GM23338 (cell line): ENCODE results near the gene BNIPL. TPM values are rescaled to one million over a fixed set of nuclear protein-coding genes. Genes with fewer than 3 reads are reported as not detected.

Source experiments
- ATAC-seq: fragments of 200-7000 bp; cut with Tn5 transposase; 3 replicates; pipeline ENCODE4 v1.9.1; 2020
- DNase-seq: peaks from one replicate; pipeline ENCODE4 v3.0.0-alpha.2; 2015; ENCODE audit warnings: low spot score
- H2AFZ ChIP-seq: fragments of 200-600 bp; sonication (generic); 2 replicates; pipeline ENCODE4 v1.8.0; 2016; ENCODE audit warnings: antibody characterized with exemption, mild to moderate bottlenecking, moderate library complexity
- H3F3A ChIP-seq: fragments of 200-600 bp; sonication (generic); replicated peaks from 2 replicates; pipeline ENCODE4 v1.8.0; 2017; ENCODE audit warnings: antibody characterized with exemption, mixed run types, low read depth
- H3K27ac ChIP-seq: fragments of 200-600 bp; sonication (generic); 2 replicates; pipeline ENCODE4 v1.6.1; 2016; ENCODE audit warnings: low read depth
- H3K27me3 ChIP-seq: fragments of 200-600 bp; sonication (generic); 2 replicates; pipeline ENCODE4 v1.8.0; 2016; ENCODE audit warnings: mild to moderate bottlenecking, mixed run types, moderate library complexity; ENCODE audit not compliant: insufficient read depth
- H3K36me3 ChIP-seq: fragments of 200-600 bp; sonication (generic); 2 replicates; pipeline ENCODE4 v1.8.0; 2016; ENCODE audit warnings: mild to moderate bottlenecking; ENCODE audit not compliant: insufficient read depth
- H3K4me1 ChIP-seq: fragments of 200-600 bp; sonication (generic); 2 replicates; pipeline ENCODE4 v1.8.0; 2016; ENCODE audit warnings: mild to moderate bottlenecking, moderate library complexity; ENCODE audit not compliant: insufficient read depth
- H3K4me2 ChIP-seq: fragments of 200-600 bp; sonication (generic); 2 replicates; pipeline ENCODE4 v1.7.1; 2017; ENCODE audit warnings: mixed run types
- H3K4me3 ChIP-seq: fragments of 200-600 bp; sonication (generic); 2 replicates; pipeline ENCODE4 v1.6.1; 2016; ENCODE audit warnings: mixed run types
- H3K79me2 ChIP-seq: fragments of 200-600 bp; sonication (generic); replicated peaks from 2 replicates; pipeline ENCODE4 v1.8.0; 2017; ENCODE audit warnings: mild to moderate bottlenecking; ENCODE audit not compliant: insufficient read depth
- H3K9me2 ChIP-seq: fragments of 200-600 bp; sonication (generic); 2 replicates; pipeline ENCODE4 v1.8.0; 2017; ENCODE audit not compliant: insufficient read depth
- H4K20me1 ChIP-seq: fragments of 200-600 bp; sonication (generic); replicated peaks from 2 replicates; pipeline ENCODE4 v1.8.0; 2017; ENCODE audit warnings: mild to moderate bottlenecking; ENCODE audit not compliant: insufficient read depth
- H3K27ac Mint-ChIP-seq: 2 replicates; pipeline ENCODE4 v1.8.0; 2020; ENCODE audit warnings: inconsistent platforms, mild to moderate bottlenecking, moderate library complexity, mixed read lengths
- H3K27me3 Mint-ChIP-seq: 3 replicates; pipeline ENCODE4 v1.8.0; 2022; ENCODE audit warnings: low read depth, mild to moderate bottlenecking, moderate library complexity, mixed read lengths, inconsistent platforms; ENCODE audit not compliant: insufficient read depth, poor library complexity
- H3K36me3 Mint-ChIP-seq: 3 replicates; pipeline ENCODE4 v1.8.0; 2021; ENCODE audit warnings: low read depth, mild to moderate bottlenecking, inconsistent platforms, moderate library complexity, mixed read lengths
- H3K4me1 Mint-ChIP-seq: 3 replicates; pipeline ENCODE4 v1.8.0; 2020; ENCODE audit warnings: mild to moderate bottlenecking, inconsistent platforms, mixed read lengths
- H3K4me3 Mint-ChIP-seq: 3 replicates; pipeline ENCODE4 v1.8.0; 2021; ENCODE audit warnings: moderate library complexity, mild to moderate bottlenecking, inconsistent platforms, mixed read lengths
- H3K9me3 Mint-ChIP-seq: 3 replicates; pipeline ENCODE4 v1.8.0; 2020; ENCODE audit warnings: moderate library complexity, mild to moderate bottlenecking, inconsistent platforms, mixed read lengths
- CREB1 ChIP-seq: fragments of 250-450 bp; sonication (Bioruptor Pico); IDR thresholded peaks from 2 replicates; pipeline ENCODE4 v1.5.0; 2020; ENCODE audit warnings: low read depth, mild to moderate bottlenecking, moderate library complexity
- ETS1 ChIP-seq: IDR thresholded peaks from 2 replicates; pipeline ENCODE4 v1.6.1; 2016; ENCODE audit warnings: antibody characterized with exemption
- EZH2phosphoT487 ChIP-seq: fragments of 200-600 bp; sonication (generic); IDR thresholded peaks from one replicate; pipeline ENCODE4 v1.8.1; 2018; ENCODE audit warnings: antibody characterized with exemption; ENCODE audit not compliant: unreplicated experiment
- POLR2AphosphoS5 ChIP-seq: IDR thresholded peaks from 2 replicates; pipeline ENCODE4 v1.6.1; 2016; ENCODE audit warnings: antibody characterized with exemption, low read depth
- REST ChIP-seq: IDR thresholded peaks from one replicate; pipeline ENCODE4 v1.6.1; 2018; ENCODE audit warnings: antibody characterized with exemption; ENCODE audit not compliant: unreplicated experiment
- STAT1 ChIP-seq: IDR thresholded peaks from one replicate; pipeline ENCODE4 v1.6.1; 2016; ENCODE audit warnings: antibody characterized with exemption; ENCODE audit not compliant: unreplicated experiment
- ZNF114 ChIP-seq: fragments of 250-450 bp; sonication (Bioruptor Pico); IDR thresholded peaks from 2 replicates; pipeline ENCODE4 v1.5.0; 2020; ENCODE audit warnings: mild to moderate bottlenecking, moderate library complexity
- ZNF331 ChIP-seq: fragments of 250-450 bp; sonication (Bioruptor Pico); IDR thresholded peaks from 2 replicates; pipeline ENCODE4 v1.5.0; 2020; ENCODE audit warnings: low read depth, mild to moderate bottlenecking, moderate library complexity
- long read RNA-seq: library from polyadenylated mRNA; unstranded; transcript quantifications from one replicate; pipeline ENCODE4 v2.0.0, GENCODE V29; 2020; ENCODE audit not compliant: unreplicated experiment
- polyA plus RNA-seq: library from polyadenylated mRNA; unstranded; fragments of >200 nt; fragmentation: Nextera tagmentation; extraction: Ambion mirVana; gene quantifications from 2 replicates; pipeline ENCODE4 v1.2.1, GENCODE V29; 2016
- total RNA-seq: library from RNA; depleted of rRNA; stranded (reverse); fragments of >200 nt; shearing (Covaris generic); gene quantifications from 2 replicates; pipeline ENCODE4 v1.2.3, GENCODE V29; 2014; rRNA removed

BNIPL gene
- total RNA-seq = 1.2 and 2.4 TPM in 2 replicates
- 0.59 and 0.91 TPM in 2 replicates for polyA plus RNA-seq
- long read RNA-seq, partial matches to known transcripts = 0 of 2 reads
- long read RNA-seq, other reads (novel, unspliced or antisense) = 1 of 2 reads

GRCh38 chr1:151036356-151036755, at the start of gene BNIPL:
Gene BNIPL (plus strand): TSS chr1:151036586. CDS start chr1:151036726, 140 bp downstream.
- no peak for DNase-seq
- Mint-ChIP-seq H3K27me3 (peaks cover 6% of the 10 kb centered on the region), H3K27ac (peak within 1 kb of the TSS; percentile 80), H3K4me3 (peak within 1 kb of the TSS; percentile 47; the same call in 2 of the 3 replicates), H3K9me3 (no peaks in the 10 kb centered on the region), H3K4me1 (peaks cover 23% of the 10 kb centered on the region), H3K36me3 (peaks cover 17% of the 10 kb centered on the region)
- no peaks in the 10 kb centered on the region; the same call in 1 of the 2 replicates for H4K20me1 ChIP-seq
- H3F3A ChIP-seq = no peaks in the 10 kb centered on the region
- peaks cover 19% of the 10 kb centered on the region for H3K4me1 ChIP-seq
- no peaks in the 10 kb centered on the region for H3K9me2 ChIP-seq
- no peak within 1 kb of the TSS for H3K4me3 ChIP-seq
- 0 out of 2 replicates have a peak, but pooled peaks cover 3% of the 10 kb centered on the region for H3K36me3 ChIP-seq
- H3K79me2 ChIP-seq = no peaks in the 10 kb centered on the region
- no peak for TF ChIP-seq ZNF331
- ATAC-seq = peak; percentile 88
- H3K27me3 ChIP-seq = no peaks in the 10 kb centered on the region
- no peak within 1 kb of the TSS for H2AFZ ChIP-seq
- 0 out of 2 replicates have a peak within 1 kb of the TSS, but pooled peaks have one; percentile 62 for H3K27ac ChIP-seq
- H3K4me2 ChIP-seq = peak within 1 kb of the TSS; percentile 31; the same call in 1 of the 2 replicates

- Mint-ChIP-seq H3K36me3 (no peaks in the 10 kb centered on the region; the same call in 2 of the 3 replicates), H3K4me3 (no peak overlapping the region), H3K27me3 (peaks cover 11% of the 10 kb centered on the region), H3K9me3 (no peaks in the 10 kb centered on the region), H3K4me1 (peaks cover under 1% of the 10 kb centered on the region; the same call in 2 of the 3 replicates), H3K27ac (no peak overlapping the region)
- DNase-seq (no peak), ATAC-seq (no peak)
- TF ChIP-seq REST (no peak), ZNF114 (CRISPR knock-in tag) (no peak), STAT1 (no peak), POLR2AphosphoS5 (no peak), EZH2phosphoT487 (no peak), CREB1 (CRISPR knock-in tag) (no peak), ETS1 (no peak), ZNF331 (no peak)
- no peak overlapping the region for H3K4me3 ChIP-seq
- no peaks in the 10 kb centered on the region for H3K4me1 ChIP-seq
- H3K9me2 ChIP-seq = no peaks in the 10 kb centered on the region
- no peak overlapping the region for H3K4me2 ChIP-seq
- no peaks in the 10 kb centered on the region for H4K20me1 ChIP-seq
- no peaks in the 10 kb centered on the region for H3K36me3 ChIP-seq
- H2AFZ ChIP-seq = no peak overlapping the region
- no peaks in the 10 kb centered on the region for H3F3A ChIP-seq
- H3K27ac ChIP-seq = no peak overlapping the region
- no peaks in the 10 kb centered on the region for H3K79me2 ChIP-seq
- H3K27me3 ChIP-seq = no peaks in the 10 kb centered on the region
Observed at GRCh38 chr1:150987924-150988323, 48.5 kb upstream of the BNIPL start.
